ENCODE measurements around the gene OR8G5.

Gene OR8G5

DNA sequence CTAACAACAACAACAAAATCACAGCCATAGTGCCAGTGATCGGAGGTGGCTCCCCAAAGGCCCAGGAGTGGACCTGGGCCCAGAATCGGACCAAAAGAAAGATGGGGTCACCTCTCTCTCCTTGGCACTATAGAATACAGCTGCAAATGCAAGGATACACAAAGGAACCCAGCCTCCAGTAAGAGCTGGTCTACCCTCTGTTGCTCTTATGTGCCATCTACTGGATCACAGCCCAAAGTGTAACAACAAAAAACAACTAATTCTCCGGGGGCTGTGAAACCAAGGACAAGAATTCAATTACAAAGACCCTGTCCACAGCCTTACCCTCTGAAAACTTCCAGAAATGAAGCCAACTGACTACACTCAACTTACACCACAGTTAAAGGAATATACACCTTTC, 21.6 kb downstream of the OR8G5 start:
- H3K27me3 ChIP-seq: no peaks in the 10 kb centered on the region
- H3K27ac ChIP-seq: no peak overlapping the region
- TF ChIP-seq Cebpa-rat (IDR thresholded peaks at IDR 0.05): no peak
- H4K20me1 ChIP-seq: no peaks in the 10 kb centered on the region
- H3K4me1 ChIP-seq: peaks cover 10 to 26% (median 17%) of the 10 kb centered on the region in 10 experiments; a peak in 17 of 20 replicates
- no peak overlapping the region for H3K9ac ChIP-seq
- peaks cover 4 to 19% (median 11%) of the 10 kb centered on the region in 11 experiments; a peak in 16 of 22 replicates for H3K9me3 ChIP-seq (replicated peaks in 1 of 11)
- peak overlapping the region in 4 of 11 experiments; percentile 38 to 55 (median 50); a peak in 5 of 22 replicates for H3K4me2 ChIP-seq
- no peak overlapping the region for H3K4me3 ChIP-seq
- no peaks in the 10 kb centered on the region for H3K36me3 ChIP-seq

DNA sequence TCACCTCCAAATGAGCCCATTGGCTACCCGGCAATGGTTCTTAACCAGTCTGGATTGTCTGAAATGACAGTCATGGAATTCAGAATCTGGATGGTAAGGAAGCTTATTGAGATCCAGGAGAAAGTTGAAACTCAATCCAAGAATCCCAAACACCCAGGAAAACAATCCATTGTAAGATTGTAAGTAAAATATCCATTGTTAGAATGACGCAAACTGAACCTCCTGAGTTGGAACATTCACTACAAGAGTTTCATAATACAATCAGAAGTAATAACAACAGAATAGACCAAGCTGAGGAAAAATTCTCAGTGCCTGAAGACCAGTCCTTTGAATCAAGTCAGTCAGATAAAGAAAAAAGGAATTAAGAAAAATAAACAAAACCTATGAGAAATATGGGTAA, 22.1 kb downstream of the OR8G5 start:
- Histone ChIP-seq H3K9me3 (replicated peaks in 1 of 11) (peaks cover 7 to 23% (median 14%) of the 10 kb centered on the region in 11 experiments; a peak in 18 of 22 replicates), H3K27me3 (no peaks in the 10 kb centered on the region), H3K36me3 (no peaks in the 10 kb centered on the region), H3K27ac (no peak overlapping the region), H3K4me3 (no peak overlapping the region), H3K9ac (no peak overlapping the region), H3K4me1 (peaks cover 10 to 26% (median 17%) of the 10 kb centered on the region in 10 experiments; a peak in 17 of 20 replicates), H3K4me2 (no peak overlapping the region), H4K20me1 (no peaks in the 10 kb centered on the region)
- TF ChIP-seq Cebpa-rat (IDR thresholded peaks at IDR 0.05): no peak

DNA sequence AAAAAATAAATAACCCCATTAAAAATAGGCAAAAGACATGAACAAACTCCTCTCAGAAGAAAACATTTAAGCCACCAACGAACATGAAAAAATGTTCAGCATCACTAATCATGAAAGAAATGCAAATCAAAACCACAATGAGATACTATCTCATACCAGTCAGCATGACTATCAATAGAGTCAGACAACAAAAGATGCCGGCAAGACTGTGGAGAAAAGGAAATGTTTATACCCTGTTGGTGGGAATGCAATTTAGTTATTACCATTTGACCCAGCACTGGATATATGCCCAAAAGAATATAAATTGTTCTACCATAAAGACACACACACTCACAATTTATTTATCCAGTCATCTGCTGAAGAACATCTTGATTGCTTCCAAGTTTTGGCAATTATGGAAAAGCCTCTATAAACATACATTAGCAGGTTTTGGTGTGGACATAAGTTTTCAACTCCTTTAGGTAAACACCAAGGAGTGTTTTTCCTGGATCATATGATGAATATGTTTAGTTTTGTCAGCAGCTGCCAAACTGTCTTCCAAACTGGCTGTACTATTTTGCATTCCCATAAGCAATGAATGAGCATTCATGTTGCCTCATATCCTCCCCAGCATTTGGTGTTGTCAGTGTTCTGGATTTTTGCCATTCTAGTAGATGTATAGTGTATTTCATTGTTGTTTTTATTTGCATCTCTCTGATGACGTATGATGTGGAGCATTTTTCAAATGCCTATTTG, 29.6 kb downstream of the OR8G5 start:
- Histone ChIP-seq H3K9ac (no peak overlapping the region), H3K27ac (no peak overlapping the region), H3K27me3 (no peaks in the 10 kb centered on the region; a peak in 1 of 22 replicates), H3K4me2 (peak overlapping the region in 6 of 11 experiments; percentile 3 to 29 (median 15); a peak in 5 of 22 replicates), H3K36me3 (no peaks in the 10 kb centered on the region), H3K4me1 (peaks cover 0 to 10% (median 0%) of the 10 kb centered on the region in 10 experiments; a peak in 7 of 20 replicates), H3K9me3 (replicated peaks in 1 of 11) (peaks cover 17 to 43% (median 29%) of the 10 kb centered on the region in 11 experiments; a peak in 20 of 22 replicates), H4K20me1 (no peaks in the 10 kb centered on the region), H3K4me3 (no peak overlapping the region)
- no peak for TF ChIP-seq Cebpa-rat (IDR thresholded peaks at IDR 0.05)

DNA sequence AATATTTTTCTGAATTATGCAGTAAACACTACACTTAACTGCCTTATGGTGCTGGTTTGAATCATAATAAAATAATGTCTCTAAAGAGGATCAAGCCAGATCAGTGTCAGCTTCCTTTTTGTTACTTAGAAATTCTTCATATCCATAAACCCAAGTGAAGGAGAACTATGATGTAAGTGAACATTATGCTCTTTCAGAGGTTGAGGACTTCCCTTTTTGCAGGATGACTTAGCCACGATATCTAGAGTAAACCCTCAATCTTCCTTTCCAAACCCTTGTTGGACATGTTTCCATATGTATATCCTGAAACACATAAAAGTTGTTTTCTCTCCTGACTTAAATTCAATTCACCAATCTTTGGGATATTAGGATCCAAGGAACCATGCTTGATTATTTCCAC, 38.5 kb downstream of the OR8G5 start:
- H3K9ac ChIP-seq: no peak overlapping the region

DNA sequence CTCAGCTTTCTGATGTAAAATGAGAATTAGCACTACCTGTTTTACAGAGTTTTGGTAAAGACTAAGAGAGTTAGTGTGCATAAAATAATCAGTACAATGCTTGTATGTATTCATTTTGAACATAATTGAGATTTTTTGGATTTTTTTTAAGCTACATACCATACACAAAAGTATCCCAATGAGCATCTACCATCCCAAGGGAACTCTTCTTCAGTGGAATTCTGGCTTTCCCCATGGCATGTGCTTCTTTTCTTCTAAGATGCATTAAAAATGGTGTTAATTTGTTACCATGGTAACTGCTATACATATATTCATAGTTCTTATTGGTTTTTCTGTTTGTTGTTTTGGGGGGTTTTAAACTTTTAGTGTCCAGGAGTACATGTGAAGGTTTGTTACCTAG, 39.8 kb downstream of the OR8G5 start:
- peaks cover 0 to 13% (median 0%) of the 10 kb centered on the region in 10 experiments; a peak in 4 of 20 replicates for H3K4me1 ChIP-seq
- H3K27ac ChIP-seq: no peak overlapping the region
- H3K4me3 ChIP-seq: no peak overlapping the region
- H3K36me3 ChIP-seq: no peaks in the 10 kb centered on the region
- peaks cover 0 to 8% (median 1%) of the 10 kb centered on the region in 11 experiments; a peak in 5 of 22 replicates for H3K9me3 ChIP-seq (replicated peaks in 1 of 11)
- H3K27me3 ChIP-seq: no peaks in the 10 kb centered on the region
- TF ChIP-seq Cebpa-rat (IDR thresholded peaks at IDR 0.05): no peak
- H3K9ac ChIP-seq: no peak overlapping the region
- no peak overlapping the region for H3K4me2 ChIP-seq
- H4K20me1 ChIP-seq: no peaks in the 10 kb centered on the region

More for the DNA sequence above, 38.5 kb downstream of the OR8G5 start:
- Histone ChIP-seq H4K20me1 (no peaks in the 10 kb centered on the region), H3K36me3 (no peaks in the 10 kb centered on the region), H3K9me3 (replicated peaks in 1 of 11) (peaks cover 0 to 20% (median 5%) of the 10 kb centered on the region in 11 experiments; a peak in 10 of 22 replicates), H3K4me1 (peaks cover 0 to 11% (median 0%) of the 10 kb centered on the region in 10 experiments; a peak in 4 of 20 replicates), H3K27me3 (no peaks in the 10 kb centered on the region), H3K27ac (no peak overlapping the region), H3K4me3 (no peak overlapping the region), H3K4me2 (peak overlapping the region in 2 of 11 experiments; percentile 7 to 24; a peak in 2 of 22 replicates)
- TF ChIP-seq Cebpa-rat (IDR thresholded peaks at IDR 0.05): no peak

DNA sequence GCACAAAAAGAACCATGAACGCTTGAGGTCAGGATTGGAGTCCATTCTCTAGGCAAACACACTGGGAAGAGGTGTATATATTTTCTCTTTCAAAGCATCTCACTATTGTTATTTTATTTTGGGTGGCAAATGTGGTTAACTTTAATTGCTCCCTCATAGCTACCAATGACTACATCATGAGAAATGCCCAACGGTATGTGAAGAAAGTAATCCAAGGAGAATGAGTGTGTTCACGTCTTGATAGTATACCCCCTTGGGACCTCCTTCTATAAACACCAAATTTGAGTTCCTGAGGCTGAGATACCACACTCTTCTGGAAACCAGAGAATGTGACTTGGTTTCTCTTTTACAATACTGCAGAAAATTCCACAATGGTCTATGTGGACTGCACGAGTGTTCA, 41.7 kb downstream of the OR8G5 start:
- no peak for TF ChIP-seq Cebpa-rat (IDR thresholded peaks at IDR 0.05)
- Histone ChIP-seq H3K27ac (no peak overlapping the region), H3K4me2 (no peak overlapping the region)

DNA sequence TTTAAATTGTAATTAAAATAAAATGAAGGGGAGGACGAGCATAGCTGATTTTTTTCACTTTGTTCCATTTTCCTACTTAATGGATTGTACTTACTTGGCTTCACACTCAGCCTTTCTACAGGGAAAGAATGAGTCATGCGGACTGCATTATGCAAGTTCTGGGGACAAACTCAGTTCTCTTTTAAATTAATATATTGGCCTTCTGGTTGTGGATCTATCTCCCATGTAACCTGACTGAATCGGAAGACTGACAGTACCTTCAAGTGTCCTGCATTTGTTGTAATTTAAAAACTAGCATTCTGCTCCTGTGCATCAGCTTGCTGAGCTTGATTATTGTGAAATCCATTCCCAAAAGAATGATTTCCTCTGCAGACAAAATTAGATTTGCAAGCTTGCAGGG, 45.4 kb downstream of the OR8G5 start:
- H3K4me3 ChIP-seq: no peak overlapping the region
- no peaks in the 10 kb centered on the region for H3K9me3 ChIP-seq (replicated peaks in 1 of 11)
- peak overlapping the region in 2 of 11 experiments; percentile 30 to 34; a peak in 3 of 22 replicates for H3K27ac ChIP-seq
- peak in 3 of 11 experiments; percentile 19 to 38 (median 29); a peak in 3 of 22 replicates for TF ChIP-seq Cebpa-rat (IDR thresholded peaks at IDR 0.05)
- H3K4me1 ChIP-seq: peaks cover 0 to 28% (median 0%) of the 10 kb centered on the region in 10 experiments; a peak in 7 of 20 replicates
- no peaks in the 10 kb centered on the region for H3K36me3 ChIP-seq
- no peaks in the 10 kb centered on the region for H3K27me3 ChIP-seq
- no peaks in the 10 kb centered on the region for H4K20me1 ChIP-seq
- H3K9ac ChIP-seq: peak overlapping the region in 1 of 11 experiments; percentile 36; a peak in 1 of 22 replicates
- H3K4me2 ChIP-seq: peak overlapping the region in 4 of 11 experiments; percentile 27 to 86 (median 76); a peak in 7 of 22 replicates

More for the DNA sequence above, 41.7 kb downstream of the OR8G5 start:
- H3K4me1 ChIP-seq: peaks cover 0 to 31% (median 0%) of the 10 kb centered on the region in 10 experiments; a peak in 7 of 20 replicates
- H3K9me3 ChIP-seq (replicated peaks in 1 of 11): no peaks in the 10 kb centered on the region
- no peaks in the 10 kb centered on the region for H3K36me3 ChIP-seq
- H3K9ac ChIP-seq: no peak overlapping the region
- H3K4me3 ChIP-seq: no peak overlapping the region
- H4K20me1 ChIP-seq: no peaks in the 10 kb centered on the region
- H3K27me3 ChIP-seq: no peaks in the 10 kb centered on the region

DNA sequence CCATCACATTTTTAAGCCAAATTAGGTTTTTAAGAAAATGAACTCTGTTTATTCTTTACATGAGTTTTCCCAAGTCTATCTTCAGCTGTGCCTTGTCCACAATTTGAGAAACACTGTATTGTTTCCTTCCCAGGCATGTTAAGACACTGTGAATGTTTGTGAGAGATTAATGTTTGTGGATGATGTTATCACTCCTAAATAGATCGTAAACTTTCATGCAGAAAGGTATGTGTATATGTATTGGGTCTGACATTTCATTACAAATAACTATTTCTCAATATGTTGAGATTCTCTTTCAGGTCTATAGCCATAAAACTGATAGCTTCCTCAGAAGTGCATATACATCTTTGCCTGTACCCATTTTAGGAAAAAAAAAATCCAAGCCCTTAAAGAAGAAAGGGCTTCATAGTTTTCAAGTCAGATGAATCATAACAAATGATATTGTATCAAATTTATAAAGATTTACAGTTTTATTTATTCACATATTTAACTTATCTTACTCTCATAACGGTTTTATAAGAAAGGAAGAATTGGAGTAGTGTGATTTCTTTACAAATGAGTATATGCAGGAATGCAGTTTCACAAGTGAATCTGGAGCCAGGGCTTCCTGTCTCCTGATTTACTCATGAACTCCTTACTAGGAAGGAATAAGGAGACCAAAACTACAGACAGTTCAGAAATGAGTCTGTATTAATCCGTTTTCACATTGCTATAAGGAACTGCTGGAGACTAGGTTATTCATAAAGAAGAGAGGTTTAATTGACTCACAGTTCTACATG, 46.4 kb downstream of the OR8G5 start:
- no peaks in the 10 kb centered on the region for H4K20me1 ChIP-seq
- H3K4me1 ChIP-seq: peaks cover 0 to 28% (median 0%) of the 10 kb centered on the region in 10 experiments; a peak in 7 of 20 replicates
- no peak for TF ChIP-seq Cebpa-rat (IDR thresholded peaks at IDR 0.05)
- peak overlapping the region in 2 of 11 experiments; percentile 30 to 34; a peak in 3 of 22 replicates for H3K27ac ChIP-seq
- H3K9ac ChIP-seq: no peak overlapping the region
- no peaks in the 10 kb centered on the region for H3K36me3 ChIP-seq
- H3K27me3 ChIP-seq: no peaks in the 10 kb centered on the region
- H3K9me3 ChIP-seq (replicated peaks in 1 of 11): no peaks in the 10 kb centered on the region
- H3K4me3 ChIP-seq: no peak overlapping the region
- H3K4me2 ChIP-seq: peak overlapping the region in 3 of 11 experiments; percentile 73 to 86 (median 79); a peak in 5 of 22 replicates

DNA sequence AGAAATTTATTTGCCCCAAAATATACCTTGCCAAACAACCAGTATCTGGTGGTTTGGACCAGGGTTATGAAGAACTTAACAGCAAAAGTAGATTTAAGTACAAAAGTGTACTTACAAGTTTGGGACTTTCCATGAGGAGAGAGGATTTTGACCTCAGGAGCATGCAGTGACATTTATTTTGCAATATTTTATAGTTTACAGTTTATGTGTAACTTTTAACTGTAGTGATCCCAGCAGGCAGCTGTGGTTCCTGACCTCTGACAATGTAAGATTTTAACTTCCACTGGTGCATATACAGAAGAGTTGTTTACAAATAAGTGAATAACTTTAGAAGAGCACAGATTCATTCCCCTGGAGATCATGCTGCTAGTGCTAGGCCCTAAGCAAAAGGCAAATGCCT, 50.9 kb downstream of the OR8G5 start:
- Histone ChIP-seq H3K4me1 (peaks cover 0 to 13% (median 0%) of the 10 kb centered on the region in 10 experiments; a peak in 6 of 20 replicates), H3K36me3 (no peaks in the 10 kb centered on the region), H3K4me3 (no peak overlapping the region), H3K9ac (no peak overlapping the region), H3K9me3 (replicated peaks in 1 of 11) (no peaks in the 10 kb centered on the region), H3K27me3 (no peaks in the 10 kb centered on the region), H3K4me2 (no peak overlapping the region), H4K20me1 (no peaks in the 10 kb centered on the region), H3K27ac (no peak overlapping the region)
- TF ChIP-seq Cebpa-rat (IDR thresholded peaks at IDR 0.05): no peak
